GM12878 (cell line): ENCODE results near the gene ZNF837. TPM values are rescaled to one million over a fixed set of nuclear protein-coding genes. Genes with fewer than 3 reads are reported as not detected.

Experiments
- CBX5 ChIP-seq: sonication (generic); IDR thresholded peaks from 2 replicates; pipeline ENCODE4 v1.6.1; 2016; ENCODE audit warnings: low read depth, moderate library complexity, mild to moderate bottlenecking, inconsistent platforms
- CEBPB ChIP-seq, 2 experiments: fragments of 150-350 bp in 1 of 2; IDR thresholded peaks; 2 replicates each; pipeline ENCODE4 v1.6.1; 2012 to 2014; ENCODE audit warnings: low read depth in 2 of 2, low read length in 2 of 2, borderline replicate concordance in 1 of 2, inconsistent platforms in 1 of 2
- CHD1 ChIP-seq: IDR thresholded peaks from 2 replicates; pipeline ENCODE4 v1.6.1; 2012; ENCODE audit warnings: low read depth, low read length, improper control_type of control experiment
- E4F1 ChIP-seq: fragments of 450-650 bp; IDR thresholded peaks from 2 replicates; pipeline ENCODE4 v1.6.1; 2018; ENCODE audit warnings: borderline replicate concordance, mild to moderate bottlenecking; ENCODE audit not compliant: partially characterized antibody
- NFXL1 ChIP-seq: fragments of 450-650 bp; IDR thresholded peaks from 2 replicates; pipeline ENCODE4 v1.6.1; 2017; ENCODE audit warnings: antibody characterized with exemption, mild to moderate bottlenecking, borderline replicate concordance
- RAD21 ChIP-seq: IDR thresholded peaks from 2 replicates; pipeline ENCODE4 v1.6.1; 2011; ENCODE audit warnings: mild to moderate bottlenecking, low read depth, low read length, moderate library complexity; ENCODE audit not compliant: insufficient read depth
- RFX5 ChIP-seq: IDR thresholded peaks from 2 replicates; pipeline ENCODE4 v1.6.1; 2011; ENCODE audit warnings: low read depth, low read length, improper control_type of control experiment
- TAF1 ChIP-seq: IDR thresholded peaks from 2 replicates; pipeline ENCODE4 v1.6.1; 2011; ENCODE audit warnings: mild to moderate bottlenecking, low read depth, low read length, borderline replicate concordance
- WRNIP1 ChIP-seq: IDR thresholded peaks from 2 replicates; pipeline ENCODE4 v1.6.1; 2011; ENCODE audit warnings: low read depth, low read length, improper control_type of control experiment, borderline replicate concordance
- polyA plus RNA-seq, 11 experiments: library from polyadenylated mRNA; depleted of rRNA in 4 of 11; unstranded in 6 of 11; stranded (reverse) in 5 of 11; fragments of >200 nt; fragmentation: Nextera tagmentation in 4 of 11; fragmentation: Illumina TruSeq in 1 of 11; extraction: Ambion mirVana in 4 of 11; extraction: Trizol in 1 of 11; gene quantifications; 1 replicate in 1 of 11; 2 replicates in 10 of 11; pipeline versions ENCODE4 v1.2.1 to v1.2.3, GENCODE V29; 2011 to 2016; ENCODE audit warnings: inconsistent platforms in 2 of 11, missing spikeins in 2 of 11, low read depth in 1 of 11
- total RNA-seq, 4 experiments: library from RNA; depleted of rRNA in 3 of 4; stranded (reverse); fragments of >200 nt in 3 of 4; fragmentation: Illumina TruSeq in 1 of 4; extraction: Trizol in 1 of 4; gene quantifications; 2 replicates each; pipeline versions ENCODE4 v1.2.1 to v1.2.3, GENCODE V29; 2013 to 2021
- TF ChIP-seq, protein P1 (sequence below): IDR thresholded peaks from 2 replicates; pipeline ENCODE4 v1.6.1; 2011; ENCODE audit warnings: borderline replicate concordance, low read depth, mild to moderate bottlenecking, moderate library complexity, mixed read lengths, low read length; ENCODE audit not compliant: insufficient read depth; ENCODE audit errors: extremely low read length

Gene ZNF837
- total and polyA plus RNA-seq, 10 of the 15 experiments (the other 5 are each of a cell fraction or from before 2014, with no cell fraction given): 0.07 to 2.9 (median 2.0) TPM; not detected in 2

GRCh38 chr19:58326914-58327726 is 53.7 kb downstream of the ZNF837 start, which contains the start of gene ZSCAN22 (continued):
- TF ChIP-seq, protein P1, sequence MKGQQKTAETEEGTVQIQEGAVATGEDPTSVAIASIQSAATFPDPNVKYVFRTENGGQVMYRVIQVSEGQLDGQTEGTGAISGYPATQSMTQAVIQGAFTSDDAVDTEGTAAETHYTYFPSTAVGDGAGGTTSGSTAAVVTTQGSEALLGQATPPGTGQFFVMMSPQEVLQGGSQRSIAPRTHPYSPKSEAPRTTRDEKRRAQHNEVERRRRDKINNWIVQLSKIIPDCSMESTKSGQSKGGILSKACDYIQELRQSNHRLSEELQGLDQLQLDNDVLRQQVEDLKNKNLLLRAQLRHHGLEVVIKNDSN: no peak
- TF ChIP-seq RAD21: no peak
- no peak for TF ChIP-seq NFXL1
- TF ChIP-seq WRNIP1: no peak
- no peak for TF ChIP-seq CBX5
- TF ChIP-seq CHD1: peak; percentile 82; the same call in 1 of the 2 replicates
- TF ChIP-seq TAF1: peak; percentile 36; the same call in 1 of the 2 replicates
- TF ChIP-seq E4F1: peak; percentile 49
- no peak for TF ChIP-seq RFX5
- TF ChIP-seq CEBPB (IDR thresholded peaks at IDR 0.05; ENCODE audit: borderline replicate concordance in 1 of 2, low read depth in 2 of 2, low read length in 2 of 2): no peak
- TF ChIP-seq, all 136 proteins: peak for 59
